Measurements from ENCODE around the gene WWOX.

DNA sequence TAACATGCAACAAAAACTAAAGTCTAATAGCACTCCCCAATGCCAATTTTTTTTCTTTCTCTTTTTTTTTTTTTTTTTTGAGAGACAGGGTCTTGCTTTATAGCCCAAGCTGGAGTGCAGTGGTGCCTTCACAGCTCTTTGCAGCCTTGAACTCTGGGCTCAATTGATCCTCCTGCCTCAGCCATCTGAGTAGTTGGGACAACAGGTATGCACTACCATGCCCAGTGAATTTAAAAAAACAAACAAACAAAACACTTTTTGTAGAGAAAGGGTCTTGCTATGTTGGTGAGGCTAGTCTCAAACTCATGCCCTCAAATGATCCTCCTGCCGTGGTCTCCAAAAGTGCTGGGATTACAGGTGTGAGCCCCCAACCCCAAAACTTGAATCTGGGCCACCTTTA is 632.3 kb downstream of the WWOX start:
- TF ChIP-seq, protein P1, sequence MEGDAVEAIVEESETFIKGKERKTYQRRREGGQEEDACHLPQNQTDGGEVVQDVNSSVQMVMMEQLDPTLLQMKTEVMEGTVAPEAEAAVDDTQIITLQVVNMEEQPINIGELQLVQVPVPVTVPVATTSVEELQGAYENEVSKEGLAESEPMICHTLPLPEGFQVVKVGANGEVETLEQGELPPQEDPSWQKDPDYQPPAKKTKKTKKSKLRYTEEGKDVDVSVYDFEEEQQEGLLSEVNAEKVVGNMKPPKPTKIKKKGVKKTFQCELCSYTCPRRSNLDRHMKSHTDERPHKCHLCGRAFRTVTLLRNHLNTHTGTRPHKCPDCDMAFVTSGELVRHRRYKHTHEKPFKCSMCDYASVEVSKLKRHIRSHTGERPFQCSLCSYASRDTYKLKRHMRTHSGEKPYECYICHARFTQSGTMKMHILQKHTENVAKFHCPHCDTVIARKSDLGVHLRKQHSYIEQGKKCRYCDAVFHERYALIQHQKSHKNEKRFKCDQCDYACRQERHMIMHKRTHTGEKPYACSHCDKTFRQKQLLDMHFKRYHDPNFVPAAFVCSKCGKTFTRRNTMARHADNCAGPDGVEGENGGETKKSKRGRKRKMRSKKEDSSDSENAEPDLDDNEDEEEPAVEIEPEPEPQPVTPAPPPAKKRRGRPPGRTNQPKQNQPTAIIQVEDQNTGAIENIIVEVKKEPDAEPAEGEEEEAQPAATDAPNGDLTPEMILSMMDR (conservative IDR thresholded peaks at IDR 0.05; ENCODE audit: low read depth, low read length), result no peak
- TF ChIP-seq EZH2phosphoT487 (IDR thresholded peaks at IDR 0.05; ENCODE audit: borderline replicate concordance, low read length) (no peak), EZH2 (IDR thresholded peaks at IDR 0.05; ENCODE audit: low read length, unreplicated experiment) (no peak)
